Right renal cortex interstitium (tissue), 3 donors: ENCODE results near the gene CBFA2T3. TPM values are rescaled to one million over a fixed set of nuclear protein-coding genes. Genes with fewer than 3 reads are reported as not detected.

ENCODE experiments used
- DNase-seq, 3 donors: peaks; one replicate each; pipeline ENCODE4 v3.0.0-alpha.2; 2013; ENCODE audit warnings: low read depth in 3 of 3, low spot score in 2 of 3
- polyA plus RNA-seq, 3 donors: library from polyadenylated mRNA; unstranded; fragments of 120-200 nt; gene quantifications; one replicate each; pipeline ENCODE4 v1.2.1, GENCODE V29; 2013; ENCODE audit not compliant: insufficient read length in 3 of 3

The CBFA2T3 gene
- polyA plus RNA-seq, 3 donors = 1.7 to 2.0 (median 2.0) TPM

GRCh38 chr16:88848557-88848956, 128.4 kb downstream of the CBFA2T3 start:
- no peak for DNase-seq

GRCh38 chr16:88847654-88848053, 129.4 kb downstream of the CBFA2T3 start:
- no peak for DNase-seq

- no peak for DNase-seq
Observed at GRCh38 chr16:88846088-88846487, 130.9 kb downstream of the CBFA2T3 start.

- no peak for DNase-seq
Observed at GRCh38 chr16:88844419-88845036, 132.5 kb downstream of the CBFA2T3 start.

- no peak for DNase-seq
Observed at GRCh38 chr16:88843256-88843655, 133.8 kb downstream of the CBFA2T3 start.

- no peak for DNase-seq
Observed at GRCh38 chr16:88842806-88843205, 134.2 kb downstream of the CBFA2T3 start.

GRCh38 chr16:88842308-88842756, 134.7 kb downstream of the CBFA2T3 start:
- DNase-seq = no peak

- no peak for DNase-seq
Observed at GRCh38 chr16:88841521-88842307, 135.3 kb downstream of the CBFA2T3 start.

GRCh38 chr16:88840600-88841215, 136.3 kb downstream of the CBFA2T3 start:
- DNase-seq = no peak

GRCh38 chr16:88839745-88840599, 137.0 kb downstream of the CBFA2T3 start:
- DNase-seq = no peak

- no peak for DNase-seq
Observed at GRCh38 chr16:88839026-88839529, 137.9 kb downstream of the CBFA2T3 start.

GRCh38 chr16:88838566-88838965, 138.4 kb downstream of the CBFA2T3 start:
- no peak for DNase-seq

GRCh38 chr16:88837806-88838205, 139.2 kb downstream of the CBFA2T3 start:
- DNase-seq = no peak

- DNase-seq = no peak
Observed at GRCh38 chr16:88836791-88837190, 140.2 kb downstream of the CBFA2T3 start.

- no peak for DNase-seq
Observed at GRCh38 chr16:88835818-88836217, 141.2 kb downstream of the CBFA2T3 start.

GRCh38 chr16:88835383-88835782, 141.6 kb downstream of the CBFA2T3 start:
- no peak for DNase-seq

GRCh38 chr16:88834670-88835069, 142.3 kb downstream of the CBFA2T3 start:
- no peak for DNase-seq

GRCh38 chr16:88833086-88833485, 143.9 kb downstream of the CBFA2T3 start:
- no peak for DNase-seq

GRCh38 chr16:88831838-88832237, 145.2 kb downstream of the CBFA2T3 start:
- DNase-seq = no peak

- DNase-seq = no peak
Observed at GRCh38 chr16:88830783-88831182, 146.2 kb downstream of the CBFA2T3 start.

GRCh38 chr16:88830258-88830657, 146.7 kb downstream of the CBFA2T3 start:
- peak in 1 of 3 donors; percentile 37 for DNase-seq
